CD1c-positive myeloid dendritic cell (primary cell): Measurements from ENCODE around the gene CDKAL1.

ENCODE experiments used
- DNase-seq: peaks from one replicate; pipeline ENCODE4 v3.0.0-alpha.2; 2016; ENCODE audit errors: extremely low spot score

CDKAL1 gene

GRCh38 chr6:20960067-20960466 lies 425.8 kb downstream of the CDKAL1 start:
- no peak for DNase-seq

GRCh38 chr6:20965276-20965675 lies 431.0 kb downstream of the CDKAL1 start:
- no peak for DNase-seq

GRCh38 chr6:20965915-20966314 lies 431.7 kb downstream of the CDKAL1 start:
- DNase-seq, result no peak

- DNase-seq, result no peak
Measured at GRCh38 chr6:20969551-20969950, 435.3 kb downstream of the CDKAL1 start.

GRCh38 chr6:20976391-20976918 lies 442.2 kb downstream of the CDKAL1 start:
- DNase-seq, result no peak

- no peak for DNase-seq
Measured at GRCh38 chr6:20978151-20978614, 443.9 kb downstream of the CDKAL1 start.

GRCh38 chr6:20979076-20979475 lies 444.8 kb downstream of the CDKAL1 start:
- no peak for DNase-seq

GRCh38 chr6:20983961-20984360 lies 449.7 kb downstream of the CDKAL1 start:
- no peak for DNase-seq

- DNase-seq, result no peak
Measured at GRCh38 chr6:20985821-20986220, 451.6 kb downstream of the CDKAL1 start.

GRCh38 chr6:20991910-20992309 lies 457.7 kb downstream of the CDKAL1 start:
- DNase-seq, result no peak

GRCh38 chr6:20996099-20996498 lies 461.8 kb downstream of the CDKAL1 start:
- no peak for DNase-seq

- DNase-seq, result no peak
Measured at GRCh38 chr6:20997143-20997769, 463.0 kb downstream of the CDKAL1 start.

- no peak for DNase-seq
Measured at GRCh38 chr6:20997770-20998147, 463.5 kb downstream of the CDKAL1 start.

- DNase-seq, result no peak
Measured at GRCh38 chr6:20998748-20999448, 464.6 kb downstream of the CDKAL1 start.

- DNase-seq, result no peak
Measured at GRCh38 chr6:21000331-21000801, 466.1 kb downstream of the CDKAL1 start.

GRCh38 chr6:21001736-21002135 lies 467.5 kb downstream of the CDKAL1 start:
- no peak for DNase-seq

- DNase-seq, result no peak
Measured at GRCh38 chr6:21003780-21004541, 469.7 kb downstream of the CDKAL1 start.

GRCh38 chr6:21005816-21006570 lies 471.7 kb downstream of the CDKAL1 start:
- no peak for DNase-seq

- no peak for DNase-seq
Measured at GRCh38 chr6:21019614-21020013, 485.4 kb downstream of the CDKAL1 start.

- no peak for DNase-seq
Measured at GRCh38 chr6:21022343-21023107, 488.3 kb downstream of the CDKAL1 start.

GRCh38 chr6:21023210-21023609 lies 489.0 kb downstream of the CDKAL1 start:
- no peak for DNase-seq
